HepG2 (cell line): Measurements from ENCODE around the gene CCSER1. TPM values are rescaled to one million over a fixed set of nuclear protein-coding genes. Genes with fewer than 3 reads are reported as not detected.

Experiments
- ATAD3A ChIP-seq: sonication (generic); formaldehyde crosslinking; IDR thresholded peaks from 2 replicates; pipeline ENCODE4 v1.4.0; 2020; ENCODE audit warnings: missing genetic modification reagents
- GZF1 ChIP-seq: sonication (generic); formaldehyde crosslinking; IDR thresholded peaks from 2 replicates; pipeline ENCODE4 v1.5.1; 2020; ENCODE audit warnings: mild to moderate bottlenecking, missing genetic modification reagents
- JUNB ChIP-seq: sonication (generic); formaldehyde crosslinking; IDR thresholded peaks from 2 replicates; pipeline ENCODE4 v1.8.0; 2022; ENCODE audit warnings: missing genetic modification reagents, mild to moderate bottlenecking, borderline replicate concordance
- MAFG ChIP-seq: sonication (generic); formaldehyde crosslinking; IDR thresholded peaks from 2 replicates; pipeline ENCODE4 v1.5.1; 2020; ENCODE audit warnings: mild to moderate bottlenecking, missing genetic modification reagents
- MNT ChIP-seq: fragments of 450-650 bp; IDR thresholded peaks from 2 replicates; pipeline ENCODE4 v1.6.1; 2016
- SNAPC4 ChIP-seq: sonication (generic); formaldehyde crosslinking; IDR thresholded peaks from 2 replicates; pipeline ENCODE4 v1.4.0; 2020; ENCODE audit warnings: mild to moderate bottlenecking, missing genetic modification reagents
- ZNF205 ChIP-seq: IDR thresholded peaks from 2 replicates; pipeline ENCODE4 v1.6.1; 2018; ENCODE audit warnings: missing biosample characterization, missing genetic modification reagents
- polyA plus RNA-seq, 8 experiments: library from polyadenylated mRNA; depleted of rRNA in 3 of 8; stranded (reverse) in 7 of 8; unstranded in 1 of 8; fragments of >200 nt; fragmentation: Illumina TruSeq in 4 of 8; extraction: Trizol in 4 of 8; gene quantifications; 2 replicates each; pipeline versions ENCODE4 v1.2.1 to v1.2.3, GENCODE V29; 2011 to 2016; ENCODE audit warnings: low read depth in 4 of 8, missing spikeins in 1 of 8, mixed read lengths in 1 of 8; ENCODE audit not compliant: insufficient read depth in 1 of 8
- total RNA-seq, 5 experiments: library from RNA; depleted of rRNA; stranded (reverse); fragments of >200 nt; fragmentation: Illumina TruSeq; extraction: Trizol; gene quantifications; 2 replicates each; pipeline ENCODE4 v1.2.3, GENCODE V29; 2016; ENCODE audit warnings: low read depth in 1 of 5

CCSER1 gene
- total and polyA plus RNA-seq, 2 of the 13 experiments (the other 11 are each of a cell fraction or from before 2014, with no cell fraction given) = not detected

GRCh38 chr4:91447168-91447567 is 1320.0 kb downstream of the CCSER1 start (continued):
- TF ChIP-seq SNAPC4 (CRISPR knock-in tag) (no peak), ATAD3A (CRISPR knock-in tag) (no peak), ZNF205 (CRISPR knock-in tag) (no peak), MNT (no peak), JUNB (CRISPR knock-in tag) (no peak), GZF1 (no peak), MAFG (CRISPR knock-in tag) (no peak)
